K562 (cell line): ENCODE data around the gene CMIP.

Experiments
- CHD2 ChIP-seq: IDR thresholded peaks from 2 replicates; pipeline ENCODE4 v1.6.1; 2011; ENCODE audit warnings: low read depth, low read length
- FOSL1 ChIP-seq: fragments of 200-800 bp; sonication (Bioruptor generic); conservative IDR thresholded peaks from 2 replicates; pipeline ENCODE4 v1.6.1; 2016; ENCODE audit warnings: missing genetic modification characterization, missing compliant biosample characterization
- RAD21 ChIP-seq, 2 experiments: fragments of 250-450 bp in 1 of 2; fragments of 450-650 bp in 1 of 2; sonication (Bioruptor Pico) in 1 of 2; formaldehyde crosslinking in 1 of 2; IDR thresholded peaks in 1 of 2; conservative IDR thresholded peaks in 1 of 2; 2 replicates each; pipeline versions ENCODE4 v1.4.0 to v1.8.0; 2020 to 2022; ENCODE audit warnings: mild to moderate bottlenecking in 2 of 2, moderate library complexity in 1 of 2
- SIN3A ChIP-seq, 2 experiments: fragments of 150-350 bp in 1 of 2; IDR thresholded peaks; 2 replicates each; pipeline ENCODE4 v1.6.1; 2011 to 2016; ENCODE audit warnings: borderline replicate concordance in 2 of 2, low read depth in 2 of 2, low read length in 2 of 2, mild to moderate bottlenecking in 2 of 2, moderate library complexity in 2 of 2; ENCODE audit not compliant: control insufficient read depth in 1 of 2
- TOE1 ChIP-seq, 2 experiments: fragments of 450-650 bp in 1 of 2; sonication (generic) in 1 of 2; formaldehyde crosslinking in 1 of 2; IDR thresholded peaks; 2 replicates each; pipeline versions ENCODE4 v1.7.1 to v1.8.0; 2016 to 2022; ENCODE audit warnings: borderline replicate concordance in 2 of 2, mild to moderate bottlenecking in 2 of 2, antibody characterized with exemption in 1 of 2, inconsistent platforms in 1 of 2, low read depth in 1 of 2, missing genetic modification reagents in 1 of 2, moderate library complexity in 1 of 2
- ZKSCAN8 ChIP-seq: fragments of 200-800 bp; sonication (Bioruptor generic); IDR thresholded peaks from 2 replicates; pipeline ENCODE4 v1.6.1; 2016; ENCODE audit warnings: missing genetic modification characterization, missing compliant biosample characterization
- ZNF146 ChIP-seq: IDR thresholded peaks from one replicate; pipeline ENCODE4 v1.6.1; 2018; ENCODE audit warnings: missing compliant biosample characterization; ENCODE audit not compliant: unreplicated experiment
- ZNF174 ChIP-seq: fragments of 250-450 bp; sonication (Bioruptor Pico); IDR thresholded peaks from 2 replicates; pipeline ENCODE4 v1.4.0; 2020; ENCODE audit warnings: mild to moderate bottlenecking
- ZNF184 ChIP-seq: sonication (generic); formaldehyde crosslinking; IDR thresholded peaks from 2 replicates; pipeline ENCODE4 v1.5.0; 2020; ENCODE audit warnings: missing genetic modification reagents
- ZNF644 ChIP-seq: fragments of 200-800 bp; sonication (Bioruptor generic); IDR thresholded peaks from 2 replicates; pipeline ENCODE4 v1.6.1; 2016; ENCODE audit warnings: low read depth, missing genetic modification characterization, missing compliant biosample characterization
- TF ChIP-seq, protein P1 (sequence below): sonication (generic); formaldehyde crosslinking; IDR thresholded peaks from 2 replicates; pipeline ENCODE4 v1.8.1; 2023; ENCODE audit warnings: mild to moderate bottlenecking, missing genetic modification reagents
- TF ChIP-seq, protein P2 (sequence below): sonication (generic); formaldehyde crosslinking; IDR thresholded peaks from 2 replicates; pipeline ENCODE4 v1.9.0; 2022; ENCODE audit warnings: mild to moderate bottlenecking, missing genetic modification reagents
- TF ChIP-seq, protein P3 (sequence below): sonication (generic); formaldehyde crosslinking; IDR thresholded peaks from 2 replicates; pipeline ENCODE4 v1.5.0; 2020; ENCODE audit warnings: missing genetic modification reagents

DNA sequence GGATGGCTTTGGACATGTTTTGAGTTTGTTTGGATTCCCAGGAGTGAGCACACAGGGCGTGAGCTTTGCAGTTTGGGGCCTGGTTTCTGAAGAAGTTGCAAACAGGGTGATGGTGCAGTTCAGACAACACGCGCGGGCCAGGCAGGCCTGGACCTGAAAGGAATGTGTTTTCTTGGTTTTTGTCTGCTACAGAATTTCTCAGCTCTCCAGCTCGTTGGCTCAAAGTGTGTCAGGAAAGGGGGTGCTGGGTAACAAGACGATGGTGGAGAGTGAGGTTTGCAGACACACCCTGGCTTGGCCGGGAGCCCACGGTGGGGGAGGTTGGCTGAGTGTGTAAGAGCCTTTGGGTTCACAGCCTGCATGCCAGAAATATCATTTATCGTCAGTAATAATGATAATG is 82.3 kb downstream of the CMIP start:
- TF ChIP-seq ZKSCAN8 (CRISPR knock-in tag) (no peak), ZNF174 (CRISPR knock-in tag) (no peak), FOSL1 (no peak), RAD21 (CRISPR knock-in tag; conservative IDR thresholded peaks at IDR 0.05 in 1 of 2, IDR thresholded peaks at IDR 0.05 in 1 of 2) (no peak), TOE1 (IDR thresholded peaks at IDR 0.05; ENCODE audit: borderline replicate concordance) (no peak), TOE1 (CRISPR knock-in tag; IDR thresholded peaks at IDR 0.05; ENCODE audit: borderline replicate concordance, low read depth) (no peak), ZNF146 (CRISPR knock-in tag) (no peak), CHD2 (no peak), SIN3A (IDR thresholded peaks at IDR 0.05; ENCODE audit: borderline replicate concordance in 2 of 2, control insufficient read depth in 1 of 2, low read depth in 2 of 2, low read length in 2 of 2) (no peak), ZNF644 (tag) (no peak), ZNF184 (CRISPR knock-in tag) (no peak)
- TF ChIP-seq, protein P1, sequence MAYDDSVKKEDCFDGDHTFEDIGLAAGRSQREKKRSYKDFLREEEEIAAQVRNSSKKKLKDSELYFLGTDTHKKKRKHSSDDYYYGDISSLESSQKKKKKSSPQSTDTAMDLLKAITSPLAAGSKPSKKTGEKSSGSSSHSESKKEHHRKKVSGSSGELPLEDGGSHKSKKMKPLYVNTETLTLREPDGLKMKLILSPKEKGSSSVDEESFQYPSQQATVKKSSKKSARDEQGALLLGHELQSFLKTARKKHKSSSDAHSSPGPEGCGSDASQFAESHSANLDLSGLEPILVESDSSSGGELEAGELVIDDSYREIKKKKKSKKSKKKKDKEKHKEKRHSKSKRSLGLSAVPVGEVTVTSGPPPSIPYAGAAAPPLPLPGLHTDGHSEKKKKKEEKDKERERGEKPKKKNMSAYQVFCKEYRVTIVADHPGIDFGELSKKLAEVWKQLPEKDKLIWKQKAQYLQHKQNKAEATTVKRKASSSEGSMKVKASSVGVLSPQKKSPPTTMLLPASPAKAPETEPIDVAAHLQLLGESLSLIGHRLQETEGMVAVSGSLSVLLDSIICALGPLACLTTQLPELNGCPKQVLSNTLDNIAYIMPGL (CRISPR knock-in tag) = no peak
- TF ChIP-seq, protein P2, sequence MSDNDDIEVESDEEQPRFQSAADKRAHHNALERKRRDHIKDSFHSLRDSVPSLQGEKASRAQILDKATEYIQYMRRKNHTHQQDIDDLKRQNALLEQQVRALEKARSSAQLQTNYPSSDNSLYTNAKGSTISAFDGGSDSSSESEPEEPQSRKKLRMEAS (CRISPR knock-in tag) = no peak
- TF ChIP-seq, protein P3, sequence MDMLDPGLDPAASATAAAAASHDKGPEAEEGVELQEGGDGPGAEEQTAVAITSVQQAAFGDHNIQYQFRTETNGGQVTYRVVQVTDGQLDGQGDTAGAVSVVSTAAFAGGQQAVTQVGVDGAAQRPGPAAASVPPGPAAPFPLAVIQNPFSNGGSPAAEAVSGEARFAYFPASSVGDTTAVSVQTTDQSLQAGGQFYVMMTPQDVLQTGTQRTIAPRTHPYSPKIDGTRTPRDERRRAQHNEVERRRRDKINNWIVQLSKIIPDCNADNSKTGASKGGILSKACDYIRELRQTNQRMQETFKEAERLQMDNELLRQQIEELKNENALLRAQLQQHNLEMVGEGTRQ (CRISPR knock-in tag) = no peak
